Measurements from ENCODE around the gene CCN2.
A peak's percentile ranks its signal among the peaks of the same experiment; 100 is the strongest.

CCN2 gene

DNA sequence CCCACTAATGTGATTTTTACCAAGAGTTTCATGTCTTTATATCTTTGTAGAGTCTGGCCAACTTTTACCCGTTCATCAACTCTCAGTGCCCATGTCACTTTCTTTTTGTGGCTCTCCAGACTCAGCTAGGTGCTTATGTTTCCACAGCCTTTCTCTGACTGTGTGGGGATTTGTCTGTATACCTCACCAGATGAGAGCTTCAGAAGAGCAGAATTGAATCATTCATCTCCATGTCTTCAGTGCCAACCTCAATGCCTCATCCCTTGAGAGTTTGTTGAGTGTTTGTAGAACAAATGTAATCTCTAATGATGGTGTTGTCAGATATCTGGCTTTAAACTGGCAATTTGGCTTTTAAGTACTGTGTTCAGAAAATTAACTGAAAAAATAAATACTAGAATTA lies 16.8 kb upstream of the CCN2 start:
- DNase-seq, result no peak

DNA sequence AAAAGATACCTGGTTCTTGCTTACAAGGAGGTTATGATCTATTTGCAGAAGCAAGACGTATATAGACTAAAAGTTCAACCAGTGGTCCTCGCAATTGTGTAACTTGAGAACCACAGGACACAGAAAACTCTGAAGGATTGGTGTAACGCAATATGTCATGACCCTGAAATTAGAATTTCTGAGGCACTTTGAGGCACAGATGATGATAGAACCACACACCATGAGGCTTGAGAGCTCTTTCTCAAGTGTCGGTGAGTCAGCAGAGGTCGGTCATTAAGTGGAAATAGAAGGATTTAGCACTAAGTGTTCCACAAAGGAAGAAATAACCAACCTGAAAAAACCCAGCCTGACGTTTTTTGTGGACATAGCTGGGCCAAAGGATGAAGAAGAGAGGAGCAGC lies 15.3 kb upstream of the CCN2 start:
- DNase-seq, result no peak

DNA sequence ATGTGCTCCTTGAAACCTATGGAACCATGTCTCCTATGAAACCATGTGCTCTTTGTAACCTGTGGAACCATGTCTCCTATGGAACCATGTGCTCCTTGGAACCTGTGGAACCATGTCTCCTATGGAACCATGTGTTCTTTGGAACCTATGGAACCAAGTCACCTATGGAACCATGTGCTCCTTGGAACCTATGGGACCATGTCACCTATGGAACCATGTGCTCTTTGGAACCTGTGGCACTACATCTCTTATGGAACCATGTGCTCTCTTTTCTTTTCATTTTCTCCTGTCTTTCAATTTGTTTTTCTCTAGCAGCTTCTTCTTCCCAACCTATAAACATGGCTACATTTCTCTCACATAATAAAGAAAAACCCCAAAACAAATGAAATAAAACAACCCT lies 11.9 kb upstream of the CCN2 start:
- DNase-seq, result no peak

DNA sequence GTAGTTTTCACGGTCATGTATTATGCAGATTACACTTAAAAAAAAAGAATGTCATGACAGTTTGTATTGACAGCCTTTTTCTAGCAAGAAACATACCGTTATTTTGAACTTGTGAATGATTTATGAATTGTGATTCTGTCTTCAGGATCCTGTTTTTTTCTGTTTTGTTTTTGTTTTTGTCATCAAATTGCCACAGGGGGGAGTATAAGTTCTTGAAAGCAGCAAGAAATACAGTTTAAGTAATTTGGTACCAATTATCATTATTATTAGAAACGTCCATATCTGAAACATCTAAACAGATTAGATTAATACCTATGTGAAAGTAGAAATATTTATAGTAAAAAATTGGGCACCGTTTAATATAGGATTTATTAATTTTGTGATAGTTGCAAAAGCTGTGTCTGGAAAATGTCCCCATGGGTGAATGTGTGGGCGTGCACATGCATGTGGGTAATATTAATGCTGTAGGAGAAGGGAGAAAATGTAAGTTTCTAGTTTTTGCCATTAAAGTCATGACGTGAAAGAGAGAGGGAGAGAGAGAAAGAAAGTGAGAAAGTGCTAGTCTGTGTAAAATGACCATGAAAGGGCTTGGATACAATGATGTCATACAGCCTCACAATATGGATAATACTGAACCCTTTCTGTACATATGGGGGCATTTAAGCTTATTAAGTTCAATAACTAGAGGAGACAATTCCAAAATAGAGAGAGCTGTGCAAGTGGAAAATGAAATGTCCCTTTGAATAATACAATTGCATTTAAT lies 9.4 kb upstream of the CCN2 start:
- no peak for DNase-seq

DNA sequence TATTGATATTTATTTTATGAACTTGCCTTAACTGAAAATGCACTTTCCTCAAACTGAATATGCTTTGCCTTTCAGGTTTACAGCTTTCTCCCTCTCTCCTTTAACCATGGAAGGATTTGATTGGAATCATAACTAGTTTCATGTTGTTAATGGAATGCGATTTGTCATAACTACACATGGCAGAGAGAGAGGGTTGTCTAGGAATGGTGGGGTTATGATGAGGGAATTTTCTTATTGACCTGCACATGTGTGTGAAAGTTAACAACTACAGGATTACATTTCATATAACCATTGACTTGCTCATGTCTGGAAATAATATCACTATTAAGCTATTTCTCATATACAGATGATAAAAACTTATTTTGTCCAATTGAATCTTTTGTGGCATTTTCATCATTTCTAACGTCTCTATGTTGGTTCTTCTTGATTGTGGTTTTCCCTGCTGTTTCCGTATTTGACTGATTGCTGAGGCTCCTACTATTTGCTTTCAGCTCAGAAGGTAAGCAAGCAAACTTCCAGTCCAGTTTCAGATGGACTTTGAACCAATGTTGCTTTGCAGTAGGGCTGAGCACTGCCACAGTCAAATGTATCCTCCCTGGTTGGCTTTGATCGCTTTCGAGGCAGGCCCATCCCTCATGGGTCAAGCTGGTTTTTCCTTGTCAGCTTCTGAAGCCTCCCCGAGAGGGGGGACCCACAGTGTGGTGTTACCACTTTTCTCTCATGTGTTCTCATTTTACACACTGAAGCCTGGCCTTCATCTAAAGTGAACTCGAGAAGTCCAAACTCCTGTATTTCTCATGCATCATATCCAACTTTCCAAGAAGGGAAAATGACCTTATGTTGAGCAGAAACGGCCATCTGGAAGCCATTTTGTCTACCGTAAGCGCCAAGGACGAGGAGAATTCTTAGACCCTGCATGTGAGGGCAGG lies 7.6 kb upstream of the CCN2 start:
- no peak for DNase-seq

DNA sequence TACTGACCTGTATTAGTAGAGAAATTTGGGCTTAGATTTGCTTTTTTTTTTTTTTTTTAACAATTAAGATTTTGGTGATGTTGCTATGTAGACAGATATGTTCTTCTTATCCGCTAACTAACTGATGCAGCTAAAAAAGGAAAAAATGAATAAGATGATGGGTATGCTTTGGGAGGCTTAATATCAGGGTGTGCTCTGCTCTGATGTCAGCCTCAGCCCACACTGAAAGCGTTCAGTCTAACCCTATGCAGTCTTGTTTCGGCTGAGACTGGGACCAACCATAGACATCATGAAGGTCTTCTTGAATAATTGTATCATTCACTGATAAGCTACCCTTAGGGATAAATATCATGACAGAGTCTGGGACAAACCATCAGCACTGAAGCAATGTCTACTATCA lies 6.9 kb upstream of the CCN2 start:
- no peak for DNase-seq

DNA sequence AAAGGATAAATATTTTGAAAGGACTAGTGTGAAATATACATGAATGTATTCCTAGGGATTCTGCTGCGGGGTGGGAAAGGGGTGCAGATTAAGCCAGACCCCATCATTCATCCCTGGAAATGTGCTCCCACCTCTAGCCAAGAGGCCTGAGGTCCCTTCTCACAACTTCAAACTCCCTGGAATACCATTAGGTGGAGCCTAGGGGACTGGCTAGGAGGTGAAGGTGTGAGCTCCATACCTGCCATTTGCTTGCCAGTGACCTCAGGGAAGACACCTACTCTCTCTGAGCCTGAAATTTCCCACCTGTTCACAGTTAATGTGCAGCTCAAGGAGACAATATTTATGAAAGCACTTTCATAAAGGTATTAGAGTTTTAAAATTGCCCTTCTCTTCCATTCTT lies 4.7 kb upstream of the CCN2 start:
- DNase-seq, result no peak

DNA sequence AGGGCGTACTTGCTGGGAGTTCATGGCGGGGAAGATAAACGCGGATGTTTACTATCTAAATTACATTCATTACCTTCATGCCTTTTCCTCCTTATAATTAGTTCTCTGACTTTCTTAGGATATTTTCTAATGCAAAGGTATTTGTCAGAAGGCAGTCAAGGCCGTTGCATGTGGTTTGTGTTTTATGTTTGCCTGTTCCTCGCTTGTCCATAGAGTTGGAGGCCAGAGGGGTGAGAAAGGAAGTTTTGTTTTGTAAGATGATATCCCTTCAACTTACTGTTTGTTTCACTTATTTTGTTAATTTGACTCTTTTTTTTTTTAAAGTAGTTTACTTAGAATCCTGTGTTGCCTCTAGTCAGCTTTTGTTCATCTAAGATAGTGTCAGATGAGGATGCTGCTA lies 4.0 kb upstream of the CCN2 start:
- no peak for DNase-seq

DNA sequence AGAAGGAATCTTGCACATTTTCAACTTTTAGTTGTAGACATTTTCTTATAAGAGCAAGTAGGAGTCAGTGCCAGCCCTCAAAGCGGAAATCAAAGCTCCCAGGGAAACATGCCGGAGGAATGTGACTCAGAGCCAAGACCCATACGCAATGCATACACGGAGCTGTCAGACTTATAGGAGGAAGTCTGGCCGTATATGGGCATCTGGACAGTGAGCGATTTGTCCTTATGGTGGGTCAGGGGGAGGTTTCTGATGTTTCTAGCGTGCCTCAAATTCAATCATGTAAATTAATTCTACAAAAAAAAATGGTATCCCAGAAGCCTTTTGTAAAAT lies 3.6 kb upstream of the CCN2 start:
- no peak for DNase-seq

DNA sequence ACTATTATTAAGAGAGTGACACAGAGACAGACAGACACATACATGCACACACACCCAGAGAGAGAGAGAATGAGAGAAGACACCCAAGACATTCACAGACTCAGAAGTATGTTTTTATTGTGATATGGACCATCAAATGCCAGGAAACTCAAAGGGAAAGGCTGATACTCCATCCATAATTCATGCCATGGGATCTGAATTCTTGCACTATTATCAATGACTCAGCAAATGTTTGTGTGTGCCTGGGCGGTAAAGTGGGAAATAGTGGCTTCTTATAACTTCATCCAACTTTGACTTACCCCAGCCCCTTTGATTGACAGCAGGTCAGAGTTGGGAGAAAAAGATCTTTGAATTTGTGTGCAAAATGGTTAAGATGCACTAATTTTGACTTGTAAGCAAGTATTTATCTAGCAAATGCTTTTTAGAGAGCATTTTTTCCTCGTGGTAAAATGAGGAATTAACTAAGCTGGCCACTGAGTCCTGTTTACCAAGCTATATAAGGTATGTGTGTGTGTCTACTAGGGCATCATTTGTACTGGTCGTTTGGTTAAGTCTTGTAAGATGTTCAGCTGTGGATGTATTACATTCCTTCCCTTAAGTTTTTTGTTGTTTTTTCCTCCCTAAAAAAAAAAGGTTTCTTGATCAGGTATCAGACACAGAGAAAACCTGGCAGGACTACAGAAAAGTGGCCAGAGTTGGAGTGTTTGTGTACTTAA lies 3.0 kb upstream of the CCN2 start:
- DNase-seq, result no peak

DNA sequence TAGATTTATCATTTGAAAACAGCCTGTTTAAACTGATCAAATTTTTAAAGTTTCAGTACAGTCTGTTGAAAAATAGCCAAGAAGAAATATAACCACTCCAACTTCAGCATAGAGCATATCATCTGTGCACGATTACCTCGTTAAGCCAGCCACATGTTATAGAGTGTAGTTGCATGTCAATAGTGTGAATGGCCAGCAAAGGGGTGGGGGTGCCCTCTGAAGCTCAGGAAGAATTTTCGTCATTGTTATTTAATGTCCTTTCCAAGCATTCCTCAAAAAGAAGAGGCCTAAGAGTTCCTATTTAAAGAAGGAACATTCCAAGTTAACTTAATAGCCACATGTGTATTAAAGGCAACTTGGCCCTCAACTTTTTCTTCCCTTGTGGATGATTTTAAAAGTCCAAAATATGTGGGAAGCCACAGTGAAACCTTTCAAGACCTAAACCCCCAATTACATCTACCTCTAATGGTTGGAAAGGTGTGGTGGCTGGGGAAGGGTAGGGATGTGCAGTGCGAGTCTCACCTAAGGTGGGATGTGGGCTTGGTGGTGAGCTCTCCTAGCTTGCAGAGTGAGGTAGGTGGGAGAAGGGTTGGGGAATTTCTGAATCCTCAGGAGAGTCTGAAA lies 1.8 kb upstream of the CCN2 start:
- no peak for DNase-seq

DNA sequence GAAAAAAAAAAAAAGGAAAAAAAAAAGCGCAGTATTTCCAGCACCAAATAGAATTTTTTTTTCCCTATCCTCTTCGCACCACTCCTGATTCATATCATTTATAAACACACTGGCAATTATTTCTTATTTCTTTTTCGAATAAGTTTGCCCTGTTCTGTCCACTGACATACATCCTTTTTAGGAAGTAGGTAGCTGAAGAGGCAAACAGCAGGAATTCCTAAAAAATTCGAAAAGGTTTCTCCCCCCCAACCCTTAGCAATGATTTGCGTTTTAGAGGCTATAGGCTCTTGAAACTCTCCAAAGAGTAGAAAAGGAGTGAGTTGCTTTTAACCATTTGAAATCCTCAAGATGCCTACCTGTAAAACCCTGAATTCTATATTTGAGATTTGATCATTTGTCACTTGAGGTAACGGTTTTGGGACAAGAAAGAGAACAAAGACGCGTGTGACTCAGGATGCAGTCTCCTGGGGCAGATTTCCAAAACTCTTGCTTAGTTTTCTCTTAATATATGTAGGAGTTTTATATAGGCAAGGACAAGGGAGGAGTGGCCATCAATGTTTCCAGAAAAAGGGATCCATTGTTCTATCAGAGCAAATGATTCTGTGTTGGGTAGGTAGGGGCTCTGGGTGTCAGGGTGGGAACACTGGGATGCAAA lies 531 bp upstream of the CCN2 start:
- DNase-seq, result no peak

DNA sequence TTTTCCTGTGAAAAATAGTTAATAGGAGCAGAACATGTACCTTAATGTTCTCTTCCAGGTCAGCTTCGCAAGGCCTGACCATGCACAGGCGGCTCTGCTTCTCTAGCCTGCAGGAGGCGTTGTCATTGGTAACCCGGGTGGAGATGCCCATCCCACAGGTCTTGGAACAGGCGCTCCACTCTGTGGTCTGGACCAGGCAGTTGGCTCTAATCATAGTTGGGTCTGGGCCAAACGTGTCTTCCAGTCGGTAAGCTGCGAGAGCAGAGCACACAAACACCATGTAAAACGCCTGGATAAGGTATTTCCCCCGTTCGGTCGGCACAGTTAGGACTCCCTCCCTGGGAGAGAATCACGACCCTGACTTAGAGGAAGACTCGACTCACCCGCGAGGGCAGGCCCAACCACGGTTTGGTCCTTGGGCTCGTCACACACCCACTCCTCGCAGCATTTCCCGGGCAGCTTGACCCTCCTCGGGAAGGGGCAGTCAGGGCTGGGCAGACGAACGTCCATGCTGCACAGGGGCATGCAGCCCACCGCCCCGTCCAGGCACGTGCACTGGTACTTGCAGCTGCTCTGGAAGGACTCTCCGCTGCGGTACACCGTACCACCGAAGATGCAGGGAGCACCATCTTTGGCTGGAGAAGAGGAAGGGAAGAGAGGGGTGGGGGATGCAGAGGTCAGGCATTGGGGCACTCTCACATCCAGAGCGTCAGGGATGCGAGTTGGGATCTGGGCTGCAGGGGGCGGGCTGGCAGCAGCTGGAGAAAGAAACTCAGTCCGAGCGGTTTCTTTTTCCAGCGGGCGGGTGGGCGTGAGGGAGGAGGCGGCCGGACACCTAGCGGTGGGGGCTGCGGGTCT lies 1.0 kb downstream of the CCN2 start:
- DNase-seq, result peak in 48 of 56 donors; percentile 7 to 73 (median 47)

DNA sequence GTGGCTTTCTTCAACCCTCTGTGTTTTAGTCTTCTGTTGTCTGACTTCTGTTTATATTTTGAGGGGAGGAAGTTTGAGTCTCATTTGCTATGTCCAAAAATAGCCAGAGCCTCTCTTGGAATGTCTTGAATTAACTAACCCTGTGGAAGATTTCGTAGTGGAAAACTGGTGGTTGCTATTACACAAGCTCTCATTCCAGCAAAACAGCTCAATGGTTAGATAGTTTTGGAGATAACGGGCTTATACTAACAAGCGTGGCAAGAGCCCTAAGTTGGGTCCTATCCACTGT lies 1.6 kb downstream of the CCN2 start:
- DNase-seq, result no peak

DNA sequence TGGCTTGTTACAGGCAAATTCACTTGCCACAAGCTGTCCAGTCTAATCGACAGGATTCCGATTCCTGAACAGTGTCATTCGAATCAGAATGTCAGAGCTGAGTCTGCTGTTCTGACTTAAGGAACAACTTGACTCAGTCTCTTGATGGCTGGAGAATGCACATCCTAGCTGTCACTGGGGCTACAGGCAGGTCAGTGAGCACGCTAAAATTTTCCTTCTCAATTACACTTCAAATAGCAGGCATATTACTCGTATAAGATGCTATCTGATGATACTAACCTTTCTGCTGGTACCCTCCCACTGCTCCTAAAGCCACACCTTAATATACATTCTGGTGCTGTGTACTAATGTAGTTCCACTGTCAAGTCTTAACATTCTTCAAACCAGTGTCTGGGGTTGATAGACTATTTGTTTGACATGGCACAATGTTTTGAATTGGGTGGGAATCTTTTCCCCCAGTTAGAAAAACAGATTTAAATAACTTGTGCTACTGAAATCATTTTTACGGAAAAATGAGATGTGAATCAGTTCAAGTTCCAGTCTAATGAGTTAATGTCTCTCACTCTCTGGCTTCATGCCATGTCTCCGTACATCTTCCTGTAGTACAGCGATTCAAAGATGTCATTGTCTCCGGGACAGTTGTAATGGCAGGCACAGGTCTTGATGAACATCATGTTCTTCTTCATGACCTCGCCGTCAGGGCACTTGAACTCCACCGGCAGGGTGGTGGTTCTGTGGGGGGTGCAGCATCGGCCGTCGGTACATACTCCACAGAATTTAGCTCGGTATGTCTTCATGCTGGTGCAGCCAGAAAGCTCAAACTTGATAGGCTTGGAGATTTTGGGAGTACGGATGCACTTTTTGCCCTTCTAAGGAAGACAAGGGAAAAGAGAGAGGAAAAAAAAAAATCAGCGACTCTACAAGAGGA lies 2.2 kb downstream of the CCN2 start:
- DNase-seq, result peak in 1 of 56 donors; percentile 4

DNA sequence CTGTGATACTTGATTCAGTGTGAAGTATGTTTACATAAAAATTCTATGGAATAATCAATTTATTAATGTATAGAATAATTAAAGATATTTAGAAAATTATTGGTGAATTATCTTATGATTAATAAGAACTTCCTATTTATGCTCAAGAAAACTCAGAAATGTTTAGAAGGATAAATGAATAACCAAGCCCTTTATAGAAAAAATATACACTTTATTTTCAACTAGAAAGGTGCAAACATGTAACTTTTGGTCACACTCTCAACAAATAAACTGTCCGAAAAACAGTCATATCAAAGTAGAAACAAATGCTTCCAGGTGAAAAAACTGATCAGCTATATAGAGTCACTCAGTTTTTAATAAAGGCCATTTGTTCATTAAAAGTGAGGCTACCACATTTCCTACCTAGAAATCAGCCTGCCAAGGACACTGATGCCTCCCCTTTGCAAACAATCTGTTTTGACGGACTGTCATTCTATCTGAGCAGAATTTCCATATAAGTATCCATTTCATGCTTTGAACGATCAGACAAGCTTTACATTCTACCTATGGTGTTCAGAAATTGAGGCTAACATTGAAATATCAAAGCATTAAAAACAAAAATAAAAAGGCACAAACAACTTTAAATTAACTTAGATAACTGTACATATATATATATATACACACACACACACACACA lies 3.0 kb downstream of the CCN2 start:
- DNase-seq, result no peak

DNA sequence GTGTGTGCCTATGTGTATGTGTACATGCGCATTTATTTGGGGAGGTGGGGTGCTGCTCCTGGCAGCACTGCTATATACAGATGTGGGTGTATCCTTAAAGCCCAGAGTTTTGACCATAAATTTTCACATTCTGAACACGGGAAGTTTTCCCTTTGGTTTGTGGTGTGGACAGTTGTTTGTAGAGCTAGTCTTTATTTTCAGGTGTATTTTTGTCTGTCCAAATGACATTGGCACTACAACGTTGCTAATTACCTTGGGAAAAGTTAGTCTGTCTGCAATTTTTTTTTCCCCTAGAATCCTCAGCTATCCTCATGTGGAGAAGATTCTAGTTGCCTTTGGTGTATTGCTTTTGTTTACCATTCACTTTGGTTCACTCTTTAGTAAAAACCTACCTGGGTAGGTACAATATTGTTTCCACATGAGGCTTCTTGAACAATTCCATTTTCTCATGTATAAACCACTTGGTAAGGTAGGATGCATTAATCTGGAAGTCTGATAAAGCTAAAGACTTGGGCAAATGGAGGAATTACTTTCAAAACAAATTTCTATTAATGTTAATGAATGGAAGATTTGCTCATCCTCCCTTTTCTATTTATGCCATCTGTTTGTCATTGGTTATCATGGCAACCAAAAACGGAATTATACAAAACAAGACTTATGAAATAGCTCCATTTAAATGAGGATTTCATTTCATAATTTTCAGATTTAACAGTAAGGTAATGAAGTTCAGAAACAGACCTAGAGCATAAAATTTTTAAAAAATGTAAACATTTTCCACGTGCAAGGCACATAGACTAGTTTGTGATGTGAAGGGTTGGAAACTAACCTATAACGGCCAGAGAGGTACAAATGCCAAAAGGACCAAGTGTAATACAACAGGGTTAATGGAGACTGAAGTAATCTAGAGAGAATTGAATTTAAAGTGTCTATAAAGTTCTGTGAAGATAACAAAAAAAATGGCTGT lies 3.9 kb downstream of the CCN2 start:
- DNase-seq, result no peak
